ENCODE data around the gene PTPN13. TPM values are rescaled to one million over a fixed set of nuclear protein-coding genes. Genes with fewer than 3 reads are reported as not detected.
"Not testable (repeated sequence)": the region's sequence is repeated elsewhere in the genome, so short reads cannot be mapped to it uniquely, and the experiment has no call there.

PTPN13 gene
- total and polyA plus RNA-seq, 12 donors: 3.9 to 22.3 (median 14.9) TPM

DNA sequence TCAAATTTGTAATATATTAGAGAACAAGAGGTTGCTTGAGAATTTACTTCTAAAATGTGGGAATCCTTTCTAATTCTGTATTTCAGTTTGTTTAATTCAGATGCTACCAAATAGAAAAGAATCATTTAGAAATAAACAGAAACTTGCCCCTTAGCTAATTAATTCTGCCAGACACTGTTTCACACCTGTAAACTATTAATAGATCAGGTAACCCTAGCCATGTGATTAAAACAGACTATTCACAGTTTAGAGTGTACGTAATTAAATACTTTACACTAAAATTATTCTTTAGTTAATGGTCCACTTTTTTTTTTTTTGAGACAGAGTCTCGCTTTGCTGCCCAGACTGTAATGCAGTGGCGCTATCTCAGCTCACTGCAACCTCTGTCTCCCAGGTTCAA is 124.0 kb downstream of the PTPN13 start:
- no peaks in the 10 kb centered on the region for H3K9me3 ChIP-seq (replicated peaks in 1 of 3)
- H3K27me3 ChIP-seq: no peaks in the 10 kb centered on the region
- intact Hi-C loops (cut with DNase I): no loop called here
- H3K4me1 ChIP-seq (replicated peaks in 1 of 2): peaks cover 0 to 8% of the 10 kb centered on the region in 2 donors
- WGBS, 4 donors: 92 to 96% (median 94%) methylated on average over 3 of the region's 3 CpGs
- TF ChIP-seq, protein P1, sequence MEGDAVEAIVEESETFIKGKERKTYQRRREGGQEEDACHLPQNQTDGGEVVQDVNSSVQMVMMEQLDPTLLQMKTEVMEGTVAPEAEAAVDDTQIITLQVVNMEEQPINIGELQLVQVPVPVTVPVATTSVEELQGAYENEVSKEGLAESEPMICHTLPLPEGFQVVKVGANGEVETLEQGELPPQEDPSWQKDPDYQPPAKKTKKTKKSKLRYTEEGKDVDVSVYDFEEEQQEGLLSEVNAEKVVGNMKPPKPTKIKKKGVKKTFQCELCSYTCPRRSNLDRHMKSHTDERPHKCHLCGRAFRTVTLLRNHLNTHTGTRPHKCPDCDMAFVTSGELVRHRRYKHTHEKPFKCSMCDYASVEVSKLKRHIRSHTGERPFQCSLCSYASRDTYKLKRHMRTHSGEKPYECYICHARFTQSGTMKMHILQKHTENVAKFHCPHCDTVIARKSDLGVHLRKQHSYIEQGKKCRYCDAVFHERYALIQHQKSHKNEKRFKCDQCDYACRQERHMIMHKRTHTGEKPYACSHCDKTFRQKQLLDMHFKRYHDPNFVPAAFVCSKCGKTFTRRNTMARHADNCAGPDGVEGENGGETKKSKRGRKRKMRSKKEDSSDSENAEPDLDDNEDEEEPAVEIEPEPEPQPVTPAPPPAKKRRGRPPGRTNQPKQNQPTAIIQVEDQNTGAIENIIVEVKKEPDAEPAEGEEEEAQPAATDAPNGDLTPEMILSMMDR (IDR thresholded peaks at IDR 0.05): no peak
- TF ChIP-seq POLR2A (IDR thresholded peaks at IDR 0.05): no peak
- no peak overlapping the region for H3K4me3 ChIP-seq
- no peaks in the 10 kb centered on the region for H3K36me3 ChIP-seq (replicated peaks in 1 of 2)
- no peak for DNase-seq
- no peak overlapping the region for H3K27ac ChIP-seq

DNA sequence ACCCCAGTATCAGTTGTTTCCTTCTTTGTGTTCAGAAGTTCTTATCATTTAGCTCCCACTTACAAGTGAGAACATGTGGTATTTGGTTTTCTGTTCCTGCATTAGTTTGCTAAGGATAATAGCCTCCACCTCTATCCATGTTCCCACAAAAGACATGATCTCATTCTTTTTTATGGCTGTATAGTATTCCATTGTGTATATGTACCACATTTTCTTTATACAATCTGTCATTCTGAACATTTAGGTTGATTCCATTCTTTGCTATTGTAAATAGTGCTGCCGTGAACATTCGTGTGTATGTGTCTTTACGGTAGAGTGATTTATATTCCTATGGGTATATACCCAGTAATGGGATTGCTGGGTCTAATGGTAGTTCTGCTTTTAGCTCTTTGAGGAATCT is 125.0 kb downstream of the PTPN13 start:
- H3K9me3 ChIP-seq (replicated peaks in 1 of 3); DNase-seq; H3K27ac ChIP-seq; intact Hi-C loops (cut with DNase I); H3K36me3 ChIP-seq (replicated peaks in 1 of 2); H3K27me3 ChIP-seq; H3K4me3 ChIP-seq; H3K4me1 ChIP-seq (replicated peaks in 1 of 2): not testable (repeated sequence)
- WGBS, 4 donors: 82 to 98% (median 97%) methylated on average over 3 of the region's 3 CpGs

DNA sequence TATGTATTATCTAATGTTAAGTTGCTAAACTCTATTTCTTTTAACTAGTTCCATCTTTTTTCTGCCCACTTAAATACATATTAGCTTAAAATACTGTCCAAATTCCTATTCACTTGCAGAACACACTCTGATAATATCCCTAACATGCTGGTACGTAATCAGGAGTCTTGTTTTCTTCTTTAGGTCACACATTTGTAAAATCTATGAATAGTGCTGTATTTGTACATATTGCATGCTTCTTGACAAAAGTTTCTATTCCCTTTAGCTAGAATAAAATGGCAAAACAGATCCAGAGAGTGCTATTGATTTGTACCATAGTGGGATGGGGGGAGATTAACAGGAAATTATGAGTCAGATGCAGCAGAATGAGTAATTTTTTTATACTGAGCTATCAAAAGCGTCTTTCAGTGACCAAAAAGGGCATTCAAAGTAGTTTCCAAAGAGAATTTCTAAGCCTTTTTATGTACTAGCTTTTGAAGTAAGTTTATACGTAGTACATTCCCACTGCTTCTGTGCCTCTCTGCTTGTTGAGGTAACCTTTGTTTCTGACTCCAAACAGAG is 126.5 kb downstream of the PTPN13 start:
- intact Hi-C loops (cut with DNase I): no loop called here
- Histone ChIP-seq H3K36me3 (replicated peaks in 1 of 2) (no peaks in the 10 kb centered on the region), H3K4me3 (no peak overlapping the region), H3K4me1 (replicated peaks in 1 of 2) (peaks cover 0 to 8% of the 10 kb centered on the region in 2 donors), H3K27ac (no peak overlapping the region), H3K9me3 (replicated peaks in 1 of 3) (no peaks in the 10 kb centered on the region), H3K27me3 (no peaks in the 10 kb centered on the region)
- WGBS, 4 donors: 59 to 71% (median 65%) methylated on average over 3 of the region's 3 CpGs
- TF ChIP-seq POLR2A (IDR thresholded peaks at IDR 0.05): no peak
- TF ChIP-seq, protein P1 (IDR thresholded peaks at IDR 0.05): no peak
- no peak for DNase-seq

DNA sequence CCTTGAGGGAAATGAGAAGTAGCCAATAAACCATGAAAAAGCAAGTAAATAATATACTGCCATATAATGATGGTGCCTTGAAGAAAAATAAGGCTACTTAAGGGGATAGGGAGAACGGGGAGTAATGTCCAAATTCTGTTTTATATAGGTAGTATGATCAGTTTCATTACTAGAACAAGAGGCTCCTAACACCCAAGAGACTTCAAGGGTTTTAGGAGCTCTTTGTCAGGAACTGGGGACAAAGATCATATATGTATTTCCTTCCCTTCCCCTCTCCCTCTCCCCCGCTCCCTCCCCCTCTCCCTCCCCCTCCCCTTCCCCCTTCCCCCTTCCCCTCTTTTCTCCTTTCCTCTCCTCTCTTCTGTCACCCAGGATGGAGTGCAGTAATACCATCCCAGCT is 127.3 kb downstream of the PTPN13 start:
- Histone ChIP-seq H3K4me1 (replicated peaks in 1 of 2) (peaks cover 0 to 8% of the 10 kb centered on the region in 2 donors), H3K36me3 (replicated peaks in 1 of 2) (no peaks in the 10 kb centered on the region), H3K27ac (no peak overlapping the region), H3K9me3 (replicated peaks in 1 of 3) (no peaks in the 10 kb centered on the region), H3K27me3 (no peaks in the 10 kb centered on the region), H3K4me3 (no peak overlapping the region)
- WGBS, 4 donors: 74 to 90% (median 83%) methylated on average over 2 of the region's 2 CpGs
- intact Hi-C loops (cut with DNase I): no loop called here
- no peak for TF ChIP-seq POLR2A (IDR thresholded peaks at IDR 0.05)
- TF ChIP-seq, protein P1 (IDR thresholded peaks at IDR 0.05): no peak
- no peak for DNase-seq

DNA sequence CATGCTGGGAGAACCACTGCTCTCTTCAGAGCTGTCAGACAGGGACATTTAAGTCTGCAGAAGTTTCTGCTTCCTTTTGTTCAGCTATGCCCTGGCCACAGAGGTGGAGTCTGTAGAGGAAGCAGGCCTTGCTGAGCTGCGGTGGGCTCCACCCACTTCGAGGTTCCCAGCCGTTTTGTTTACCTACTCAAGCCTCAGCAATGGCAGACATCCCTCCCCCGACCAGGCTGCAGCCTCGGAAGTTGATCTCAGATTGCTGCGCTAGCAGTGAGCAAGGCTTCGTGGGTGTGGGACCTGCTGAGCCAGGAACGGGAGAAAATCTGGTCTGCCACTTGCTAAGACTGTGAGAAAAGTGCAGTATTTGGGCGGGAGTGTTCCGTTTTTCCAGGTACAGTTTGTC is 136.2 kb downstream of the PTPN13 start:
- H3K9me3 ChIP-seq (replicated peaks in 1 of 3): no peaks in the 10 kb centered on the region
- intact Hi-C loops (cut with DNase I): no loop called here
- no peak overlapping the region for H3K27ac ChIP-seq
- no peaks in the 10 kb centered on the region for H3K36me3 ChIP-seq (replicated peaks in 1 of 2)
- no peaks in the 10 kb centered on the region for H3K4me1 ChIP-seq (replicated peaks in 1 of 2)
- H3K4me3 ChIP-seq: no peak overlapping the region
- TF ChIP-seq, protein P1 (IDR thresholded peaks at IDR 0.05): no peak
- no peak for TF ChIP-seq POLR2A (IDR thresholded peaks at IDR 0.05)
- WGBS, 4 donors: 88 to 91% (median 89%) methylated on average over 10 of the region's 10 CpGs; no CpG with 5 or more reads in 1 of the 4 donors
- no peak for DNase-seq
- no peaks in the 10 kb centered on the region for H3K27me3 ChIP-seq
